Activated CD4-positive, CD25-positive, alpha-beta regulatory T cell treated with anti-CD3 and anti-CD28 coated beads, Interleukin-2, amount 50 U/mL, for 72 hours (primary cell): ENCODE measurements around the gene MKLN1.
A peak's percentile ranks its signal among the peaks of the same experiment; 100 is the strongest.
"Not testable (repeated sequence)": the region's sequence is repeated elsewhere in the genome, so short reads cannot be mapped to it uniquely, and the experiment has no call there.

Experiments
- DNase-seq: peaks from one replicate; pipeline ENCODE4 v3.0.0; 2021

Gene MKLN1

DNA sequence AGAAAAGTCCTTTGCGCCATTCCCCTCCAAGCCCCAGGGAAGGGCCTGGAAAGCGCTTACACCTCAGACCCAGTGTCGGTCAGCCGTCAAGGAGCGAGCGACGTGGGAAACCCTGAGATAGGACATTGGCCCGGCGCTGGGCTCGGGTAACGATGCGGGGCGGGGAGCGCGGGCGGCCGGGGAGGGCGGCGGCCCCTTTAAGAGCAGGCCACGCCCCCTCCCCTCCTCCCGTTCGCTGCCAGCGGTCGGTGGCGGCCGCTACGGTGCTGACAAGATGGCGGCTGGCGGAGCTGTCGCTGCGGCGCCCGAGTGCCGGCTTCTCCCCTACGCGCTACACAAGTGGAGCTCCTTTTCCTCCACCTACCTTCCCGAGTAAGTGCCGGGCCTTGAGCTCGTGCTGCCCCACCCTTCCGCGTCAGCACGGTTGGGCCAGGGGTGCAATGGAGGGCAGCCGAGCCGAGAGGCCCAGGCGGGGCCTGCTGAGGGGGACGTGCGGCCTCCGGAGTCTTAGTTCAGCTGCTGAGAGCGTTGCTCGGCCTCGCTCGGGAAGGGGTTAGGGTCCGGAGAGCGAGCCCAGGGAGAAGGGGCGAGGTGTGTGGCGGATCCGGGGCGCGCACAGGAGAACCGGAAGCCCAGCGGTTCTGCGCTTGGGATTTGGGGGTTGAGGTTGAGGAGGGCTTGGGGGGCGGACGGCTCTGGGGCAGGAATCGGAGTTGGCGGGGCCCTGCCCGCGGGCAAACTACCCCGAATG is at the start of gene MKLN1:
Gene MKLN1 (plus strand): TSS at position 251 of the 751 bp plus-strand sequence. CDS start 24 bp downstream, at position 275.
- peak; percentile 91 for DNase-seq

DNA sequence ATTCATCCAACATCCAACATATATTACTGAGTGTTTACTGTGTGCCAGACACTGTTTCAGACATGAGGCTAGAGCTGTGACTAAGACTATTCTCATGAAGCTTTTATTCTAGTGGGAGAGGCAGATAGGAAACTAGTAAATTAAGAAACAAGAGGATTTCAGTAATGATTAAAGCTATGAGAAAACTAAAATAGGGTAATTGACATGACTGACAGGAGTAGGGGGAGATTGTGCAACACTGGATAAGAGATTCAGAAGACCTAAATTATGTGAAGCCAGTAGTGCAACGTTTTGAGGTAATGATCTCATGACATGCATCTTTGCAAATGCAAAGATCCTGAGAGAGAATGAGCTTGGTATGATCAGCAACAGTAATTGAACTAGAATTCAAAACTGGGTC is 48.6 kb upstream of the MKLN1 start:
- no peak for DNase-seq

DNA sequence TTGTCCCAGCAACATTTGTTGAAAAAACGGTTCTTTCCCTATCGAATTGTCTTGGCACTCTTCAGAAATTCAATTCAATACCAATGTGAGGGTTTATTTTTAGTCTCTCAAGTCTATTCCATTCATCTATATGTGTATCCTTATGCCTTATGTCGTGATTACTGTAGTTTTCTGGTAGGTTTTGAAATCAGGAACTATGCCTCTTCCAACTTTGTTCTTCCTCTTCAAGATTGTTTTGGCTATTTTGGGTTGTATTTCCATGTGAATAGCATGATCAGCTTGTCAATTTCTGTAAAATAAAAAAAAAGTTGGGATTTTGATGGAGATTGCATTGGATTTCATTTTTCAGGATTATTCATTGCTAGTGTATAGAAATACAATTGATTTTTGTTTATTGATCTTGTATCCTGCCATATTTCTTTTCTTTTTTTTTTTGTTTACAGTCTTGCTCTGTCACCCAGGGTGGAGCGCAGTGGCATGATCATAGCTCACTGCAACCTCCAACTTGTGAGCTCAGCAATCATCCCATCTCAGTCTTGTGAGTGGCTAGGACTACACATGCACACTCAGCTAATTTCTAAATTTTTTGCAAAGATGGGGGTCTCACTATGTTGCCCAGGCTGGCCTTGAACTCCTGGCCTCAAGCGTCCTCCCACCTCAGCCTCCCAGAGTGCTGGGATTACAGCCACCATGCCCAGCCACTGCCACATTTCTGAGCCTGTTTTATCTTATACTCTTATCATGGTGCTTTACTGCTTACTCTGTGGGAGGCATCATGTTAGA is 46.2 kb upstream of the MKLN1 start:
- no peak for DNase-seq

DNA sequence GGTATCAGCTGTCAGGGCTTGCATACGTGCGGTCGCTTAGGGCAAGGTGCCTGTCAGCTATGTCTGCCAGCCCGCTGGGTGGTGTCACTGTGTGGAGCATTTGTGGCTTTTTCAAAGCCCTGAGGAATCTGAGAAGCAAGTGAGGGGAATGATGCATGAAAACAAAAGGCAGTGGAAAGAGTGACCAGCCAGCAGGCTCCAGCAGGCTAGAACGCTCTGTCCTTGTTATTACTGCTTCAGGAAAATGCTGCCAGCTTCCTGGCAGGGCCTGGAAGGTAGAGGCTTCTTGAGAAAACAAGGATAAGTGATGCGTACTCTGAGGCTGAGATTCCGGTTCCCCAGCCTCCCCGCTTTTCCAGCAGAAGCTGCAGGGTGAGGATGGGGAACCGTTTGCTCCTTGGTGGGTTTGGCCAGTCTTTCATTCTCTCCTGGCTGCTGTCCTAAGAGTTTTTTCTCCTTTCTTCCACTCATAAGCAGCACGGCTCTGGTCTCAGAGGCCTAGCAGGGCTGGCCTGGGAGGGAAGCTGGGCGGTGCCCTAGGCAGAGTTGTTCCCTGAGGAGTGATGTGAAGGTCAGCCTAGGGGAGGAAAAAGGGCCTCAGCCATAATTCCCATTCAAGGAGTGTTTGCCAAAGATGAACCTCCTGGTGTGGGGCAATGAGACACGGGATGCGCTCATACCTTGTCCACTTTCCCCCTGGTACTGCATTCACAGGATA is 42.8 kb upstream of the MKLN1 start:
- DNase-seq = no peak

DNA sequence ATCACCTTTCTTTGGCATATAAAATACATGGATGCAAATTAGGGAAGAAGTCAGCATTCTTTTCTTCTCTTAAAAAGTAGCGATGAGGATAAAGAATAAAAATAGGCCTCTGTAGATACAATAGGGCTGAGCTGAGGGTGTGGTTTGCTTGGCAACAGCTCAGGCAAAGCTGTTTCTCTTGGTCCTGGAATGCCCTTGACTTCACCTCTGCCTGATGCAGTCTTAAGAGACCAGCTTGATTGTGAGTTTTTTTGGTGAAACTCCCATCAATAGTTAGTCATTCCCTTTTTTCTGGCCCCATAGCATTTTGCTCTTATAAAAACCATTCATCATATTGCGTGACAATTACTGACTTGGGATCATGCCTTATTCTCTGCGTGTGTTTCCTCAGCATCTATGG is 42.1 kb upstream of the MKLN1 start:
- no peak for DNase-seq

DNA sequence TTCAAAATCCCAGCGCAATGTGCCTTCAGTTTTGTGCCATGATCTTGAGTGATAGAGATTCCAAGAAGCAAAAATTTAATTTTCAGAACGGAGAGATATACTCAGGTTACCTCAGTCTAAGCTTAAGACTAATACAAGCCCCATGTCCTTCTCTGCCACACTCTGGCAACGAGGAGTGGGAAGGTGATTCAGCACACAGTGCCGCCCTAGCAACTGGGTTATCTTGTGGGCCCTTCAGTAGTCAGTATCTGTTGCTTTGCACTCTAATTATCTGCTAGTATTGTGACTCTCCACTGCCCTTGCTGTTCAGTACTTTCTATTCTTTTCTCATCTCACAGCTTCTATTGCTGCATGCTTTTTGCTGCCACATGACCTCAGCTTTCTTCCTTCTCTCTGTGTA is 39.2 kb upstream of the MKLN1 start:
- no peak for DNase-seq

DNA sequence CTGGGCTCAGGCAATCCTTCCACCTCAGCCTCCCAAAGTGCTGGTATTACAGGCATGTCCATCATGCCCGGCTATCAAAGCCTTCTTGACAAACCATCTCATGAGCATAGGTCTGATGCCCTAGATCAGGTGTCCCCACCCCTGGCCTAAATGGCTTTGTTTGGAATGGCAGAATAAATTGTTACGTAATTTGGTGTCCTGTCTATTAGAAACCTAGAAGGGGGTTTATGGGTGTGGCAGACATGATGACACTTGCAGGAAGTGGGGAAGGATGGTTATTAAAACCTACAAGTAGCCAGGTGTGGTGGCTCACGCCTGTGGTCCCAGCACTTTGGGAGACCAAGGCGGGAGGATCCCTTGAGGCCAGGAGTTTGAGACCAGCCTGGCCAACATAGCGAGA is 38.6 kb upstream of the MKLN1 start:
- no peak for DNase-seq

DNA sequence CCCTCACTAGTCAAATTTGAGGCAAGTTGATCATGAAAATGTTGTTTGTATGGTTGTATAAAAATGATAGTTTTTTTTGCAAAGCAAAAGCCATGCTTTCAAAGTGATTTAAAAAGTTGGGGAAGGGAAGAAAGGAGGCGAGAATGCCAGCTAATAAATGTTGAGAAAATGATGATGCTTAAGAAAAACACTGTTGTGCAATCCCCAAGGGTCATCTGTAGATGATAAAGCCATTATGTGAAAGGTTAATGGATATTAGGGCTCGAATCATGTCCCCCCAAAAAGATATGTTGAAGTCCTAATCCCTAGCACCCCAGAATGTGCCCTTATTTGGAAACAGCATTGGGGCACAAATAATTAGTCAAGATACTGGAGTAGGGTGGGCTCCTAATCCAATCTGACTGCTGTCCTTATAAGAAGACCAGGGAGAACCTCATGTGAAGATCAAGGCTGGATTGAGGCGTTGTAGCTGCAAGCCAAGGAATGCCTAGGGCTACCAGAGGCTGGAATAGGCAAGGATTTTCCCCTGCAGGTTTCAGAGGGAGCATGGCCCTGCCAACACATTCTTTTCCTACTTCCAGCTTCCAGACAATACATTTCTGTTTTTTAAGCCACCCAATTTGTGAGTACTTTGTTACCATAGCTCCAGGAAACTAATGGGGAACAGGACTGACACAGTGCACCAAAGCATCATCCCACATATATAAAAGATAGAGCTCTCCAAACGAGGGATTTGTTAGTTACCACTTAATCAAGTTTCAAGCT is 35.4 kb upstream of the MKLN1 start:
- no peak for DNase-seq

DNA sequence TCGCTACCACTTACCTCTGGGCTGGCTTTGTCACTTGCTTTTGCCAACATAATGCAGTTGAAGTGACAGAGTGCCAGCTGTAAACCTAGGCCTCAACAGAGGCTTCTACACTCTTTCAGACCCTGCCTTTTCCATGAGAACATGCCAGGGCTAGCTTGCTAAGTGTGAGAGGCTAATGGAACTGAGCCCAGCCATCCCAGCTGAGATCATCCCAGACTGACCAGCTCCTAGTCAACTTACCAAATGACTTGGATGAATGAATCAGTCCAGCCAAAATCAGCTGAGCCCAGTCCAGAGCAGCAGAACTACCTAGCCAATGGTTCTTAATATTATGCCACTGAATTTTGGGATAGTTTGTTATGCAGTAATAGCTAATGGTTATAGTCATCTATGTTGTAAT is 34.7 kb upstream of the MKLN1 start:
- DNase-seq = no peak

DNA sequence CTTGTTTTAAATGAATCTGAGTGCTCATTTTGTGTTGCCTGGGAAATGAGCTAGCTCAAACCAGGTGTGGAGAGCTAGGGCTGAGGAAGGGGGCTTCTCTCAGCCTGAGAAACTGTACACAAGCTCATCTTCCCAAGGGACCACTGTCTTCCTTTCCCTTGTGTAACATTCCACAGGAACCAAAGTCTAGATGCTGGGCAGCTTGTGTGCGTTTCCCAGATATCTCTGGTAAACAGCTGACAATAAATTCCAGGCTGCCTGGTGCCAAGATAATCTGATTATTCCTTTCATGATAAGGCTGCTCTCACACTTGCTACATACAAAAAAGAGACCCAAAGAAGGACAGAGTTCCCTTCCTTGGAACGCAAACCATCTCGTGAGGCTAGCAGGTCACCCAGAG is 33.1 kb upstream of the MKLN1 start:
- DNase-seq = no peak

DNA sequence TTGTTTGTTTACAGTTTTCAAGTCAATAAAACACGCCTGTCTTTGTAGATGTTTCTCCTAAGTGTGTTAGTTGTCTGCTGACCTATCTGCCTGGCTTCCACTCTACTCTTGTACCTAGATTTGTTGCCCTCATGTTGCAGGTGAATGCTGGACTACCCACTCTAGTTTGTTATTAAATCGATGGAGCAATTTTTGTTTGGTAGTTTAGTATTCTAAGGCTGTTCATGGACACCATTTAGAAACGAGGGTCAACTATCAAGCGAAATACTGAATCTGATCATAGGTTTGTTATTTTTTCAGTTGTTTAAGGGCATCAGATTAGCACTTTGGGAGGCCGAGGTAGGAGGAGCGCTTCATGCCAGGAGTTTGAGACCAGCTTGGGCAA is 29.1 kb upstream of the MKLN1 start:
- DNase-seq = no peak

DNA sequence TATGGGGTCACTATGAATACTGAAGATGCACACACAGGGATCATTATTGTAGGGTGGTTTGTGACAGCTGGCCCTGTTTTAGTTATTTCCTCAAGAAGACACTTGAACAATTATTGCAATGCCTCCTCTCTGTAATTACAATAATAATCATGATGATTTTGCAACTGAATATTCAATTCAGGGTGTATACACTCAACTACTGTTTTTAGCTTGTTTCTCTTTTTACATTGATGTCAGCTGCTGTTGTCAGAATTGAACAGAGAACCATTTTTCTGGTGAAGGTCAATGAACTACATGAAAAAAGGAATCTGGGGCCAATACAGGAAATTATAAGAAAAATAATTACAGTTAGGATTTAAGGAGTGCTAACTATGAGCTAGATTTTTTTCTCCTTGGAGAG is 28.6 kb upstream of the MKLN1 start:
- DNase-seq = no peak

DNA sequence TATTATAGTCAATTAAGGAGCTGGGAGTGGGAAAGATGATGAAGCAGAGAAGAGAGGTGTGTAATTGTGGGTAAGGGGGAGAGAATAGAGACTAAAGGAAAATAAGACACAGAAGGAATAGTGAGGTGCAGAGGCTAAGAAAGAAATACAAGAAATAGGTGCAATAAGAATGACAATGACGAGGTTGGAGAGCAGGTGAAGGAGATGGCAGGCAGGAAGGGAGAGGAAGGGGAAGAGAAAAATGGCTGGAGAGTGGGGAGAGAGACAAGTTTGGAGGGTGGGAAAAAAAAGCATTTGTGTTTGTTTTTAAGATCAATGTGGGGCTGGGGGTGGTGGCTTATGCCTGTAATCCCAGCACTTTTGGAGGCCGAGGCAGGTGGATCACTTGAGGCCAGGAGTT is 27.6 kb upstream of the MKLN1 start:
- DNase-seq = no peak

DNA sequence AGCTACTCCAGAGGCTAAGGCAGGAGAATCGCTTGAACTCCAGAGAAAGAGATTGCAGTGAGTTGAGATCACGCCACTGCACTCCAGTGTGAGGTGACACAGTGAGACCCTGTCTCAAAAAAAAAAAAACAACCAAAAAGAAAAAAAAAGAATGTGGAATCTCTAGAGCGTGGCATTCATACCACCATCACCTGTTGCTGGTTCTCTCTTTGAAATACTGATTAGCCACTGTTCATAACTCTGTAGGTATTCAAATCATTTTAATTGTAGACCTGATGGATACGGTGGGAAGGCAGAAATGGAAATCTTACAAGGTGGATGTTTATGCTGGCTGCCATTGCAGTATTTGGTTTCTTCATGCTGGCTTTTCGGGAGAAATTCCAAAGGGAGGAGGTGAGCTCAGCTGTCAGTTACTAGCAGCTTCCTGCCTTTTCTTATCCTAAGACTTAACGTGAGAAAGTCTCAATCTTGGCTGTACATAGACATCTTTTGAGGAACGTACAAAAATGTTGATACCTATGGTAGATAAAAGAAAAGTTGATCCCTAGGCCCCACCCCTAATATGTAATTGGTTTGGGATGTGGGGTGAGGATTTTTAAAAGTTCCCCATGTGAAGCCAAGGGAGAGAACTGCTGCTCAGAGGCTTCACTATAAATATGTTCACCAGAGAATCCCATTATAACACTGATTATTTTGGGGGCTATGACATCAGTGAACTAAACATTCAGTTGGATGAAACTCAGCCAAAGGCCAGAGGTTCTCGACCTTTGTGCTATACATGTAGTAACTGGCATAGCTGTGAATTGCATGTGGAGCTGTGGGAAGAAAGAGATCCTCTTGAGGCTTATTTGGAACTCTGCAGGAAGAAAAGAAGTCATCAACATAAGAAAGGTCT is 26.9 kb upstream of the MKLN1 start:
- DNase-seq = no peak

DNA sequence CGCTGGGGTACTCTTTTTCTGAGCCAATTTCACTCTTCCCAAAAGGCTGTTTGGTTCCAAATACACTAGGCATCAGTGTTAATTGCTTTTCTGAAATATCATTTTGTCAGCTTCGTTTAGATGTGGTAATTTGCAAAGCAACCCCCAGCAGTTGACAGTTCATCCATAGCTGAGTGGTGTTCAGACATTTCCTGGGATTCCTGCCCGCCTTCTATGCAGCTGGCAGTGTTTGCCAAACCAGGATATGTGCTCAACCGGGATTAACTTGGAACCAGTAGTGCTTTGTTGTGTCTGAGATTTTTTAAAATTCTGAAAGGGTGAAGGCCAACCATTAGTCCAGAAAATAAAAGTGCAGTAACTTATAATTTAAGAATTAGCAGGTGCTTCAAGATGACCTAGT is 25.2 kb upstream of the MKLN1 start:
- no peak for DNase-seq

DNA sequence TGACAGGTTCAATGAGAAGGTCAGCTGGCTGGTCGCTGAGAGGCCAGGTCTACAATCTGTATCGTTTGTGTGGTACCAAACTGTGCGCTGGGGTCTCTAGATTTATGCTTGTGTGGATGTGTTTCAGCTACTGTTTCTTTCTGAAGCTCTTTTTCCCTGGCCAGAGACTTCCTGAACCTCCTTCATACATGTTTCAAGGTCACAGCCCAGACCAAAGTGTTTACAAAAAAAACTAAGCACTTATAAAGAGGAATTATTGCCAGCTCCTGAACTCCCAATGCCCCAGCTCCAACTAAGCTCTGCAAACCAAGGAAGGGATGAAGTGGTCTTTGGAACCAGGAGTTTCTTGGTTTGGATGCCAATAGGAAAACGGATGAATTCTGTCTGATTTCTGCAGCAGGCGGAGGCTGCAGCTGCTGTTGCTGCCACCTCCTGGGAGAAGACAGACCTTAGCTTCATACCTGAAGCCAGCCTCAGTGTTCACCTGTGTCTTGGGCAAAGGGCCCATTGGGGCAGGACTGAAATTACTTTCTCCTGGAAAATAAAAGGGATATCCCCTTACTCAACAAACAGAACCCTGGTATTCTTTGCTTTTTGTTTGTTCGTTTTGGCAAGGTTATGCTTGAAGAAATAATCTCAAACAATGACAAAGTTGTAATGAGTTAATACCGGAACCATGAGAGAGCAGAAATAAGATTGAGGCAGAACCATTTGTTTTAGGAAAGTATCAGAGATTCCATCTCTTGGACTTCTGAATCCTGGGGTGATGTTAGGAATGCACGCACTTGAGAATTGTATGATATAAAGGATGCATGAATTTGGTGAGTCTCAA is 24.6 kb upstream of the MKLN1 start:
- no peak for DNase-seq

DNA sequence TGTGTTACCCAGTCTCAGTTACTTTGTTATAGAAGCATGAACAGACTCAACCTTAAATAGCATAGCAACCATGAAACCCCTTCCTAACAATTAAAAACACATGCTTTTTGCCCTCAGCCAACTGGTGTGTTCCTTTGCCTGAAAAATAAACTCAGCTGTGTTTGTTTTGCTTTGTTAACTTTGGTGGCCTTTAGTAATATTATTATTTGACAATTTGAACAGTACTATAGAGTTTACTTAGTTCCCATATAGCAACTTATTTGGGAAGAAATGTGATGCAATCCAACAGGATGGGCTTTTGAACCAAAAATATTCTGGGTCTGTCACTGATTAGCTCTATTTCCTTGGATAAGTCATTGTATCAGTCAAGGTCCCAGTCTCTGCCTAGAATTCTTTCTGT is 22.5 kb upstream of the MKLN1 start:
- no peak for DNase-seq

DNA sequence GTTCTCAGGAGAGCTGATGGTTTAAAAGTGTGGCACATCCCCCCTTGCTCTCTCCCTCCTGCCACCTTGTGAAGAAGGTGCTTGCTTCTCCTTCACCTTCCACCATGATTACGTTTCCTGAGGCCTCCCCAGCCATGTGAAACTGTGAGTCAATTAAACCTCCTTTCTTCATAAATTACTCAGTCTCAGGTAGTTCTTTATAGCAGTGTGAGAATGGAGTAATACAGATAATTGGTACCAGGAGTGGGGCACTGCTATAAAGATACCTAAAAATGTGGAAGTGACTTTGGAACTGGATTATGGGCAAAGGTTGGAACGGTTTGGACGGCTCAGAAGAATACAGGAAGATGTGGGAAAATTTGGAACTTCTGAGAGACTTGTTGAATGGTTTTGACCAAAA is 21.6 kb upstream of the MKLN1 start:
- DNase-seq = not testable (repeated sequence)

DNA sequence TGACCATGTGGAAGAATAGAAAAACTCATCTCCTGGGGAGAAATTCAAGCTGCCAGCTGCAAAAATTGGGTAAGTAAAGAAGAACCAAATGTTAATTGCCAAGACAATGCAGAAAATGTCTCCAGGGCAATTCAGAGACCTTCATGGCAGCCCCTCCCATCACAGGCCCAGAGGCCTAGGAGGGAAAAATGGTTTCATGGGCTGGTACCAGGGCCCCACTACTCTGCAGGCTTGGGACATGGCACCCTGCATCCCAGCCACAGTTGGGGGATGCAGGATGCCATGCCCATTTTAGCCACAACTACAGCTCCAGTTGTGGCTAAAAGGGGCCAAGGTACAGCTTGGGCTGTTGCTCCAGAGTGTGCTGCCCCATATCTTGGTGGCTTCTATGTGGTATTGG is 20.9 kb upstream of the MKLN1 start:
- DNase-seq = no peak

DNA sequence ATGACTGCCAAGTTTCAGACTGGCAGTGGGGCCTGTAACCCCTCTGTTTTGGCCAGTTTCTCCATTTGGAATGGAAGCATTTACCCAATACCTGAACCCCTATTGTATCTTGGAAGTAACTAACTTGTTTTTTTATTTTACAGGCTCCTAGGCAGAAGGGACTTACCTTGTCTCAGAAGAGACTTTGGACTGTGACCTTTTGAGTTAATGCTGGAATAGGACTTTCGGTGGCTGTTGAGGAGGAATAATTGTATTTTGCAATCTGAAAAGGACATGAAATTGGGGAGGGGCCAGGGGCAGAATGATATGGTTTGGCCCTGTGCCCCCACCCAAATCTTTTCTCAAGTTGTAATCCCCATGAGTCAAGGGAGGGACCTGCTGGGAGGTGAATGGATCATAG is 20.0 kb upstream of the MKLN1 start:
- no peak for DNase-seq

DNA sequence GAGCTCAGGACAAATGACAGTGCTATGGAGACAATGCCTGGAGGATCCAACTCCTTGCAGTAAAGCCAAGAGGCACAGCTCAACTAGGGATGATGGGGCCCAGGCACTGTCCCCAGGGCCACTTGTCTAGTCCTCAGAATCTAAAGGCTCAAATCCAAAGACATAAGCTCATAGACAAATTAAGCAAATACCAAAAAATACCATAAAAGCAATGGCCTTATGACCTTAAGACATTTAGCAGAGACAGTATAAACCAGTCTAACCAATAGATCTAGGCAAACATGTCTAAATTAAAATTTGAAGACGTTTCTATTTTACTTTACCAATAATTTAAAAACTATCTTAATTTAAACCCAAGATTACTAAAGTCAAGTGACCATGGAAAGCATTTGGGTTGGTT is 14.8 kb upstream of the MKLN1 start:
- no peak for DNase-seq
